Panc1 (cell line): Measurements from ENCODE around the gene DFFB. TPM values are rescaled to one million over a fixed set of nuclear protein-coding genes. Genes with fewer than 3 reads are reported as not detected.

Source experiments
- ATAC-seq: fragments of 200-7000 bp; cut with Tn5 transposase; 2 replicates; pipeline ENCODE4 v1.9.1; 2020; ENCODE audit warnings: mild to moderate bottlenecking, moderate library complexity
- BruUV-seq: library from RNA; stranded (reverse); fragments of 400-500 nt; replicated peaks from 2 replicates; lab custom pipeline; 2021; lab: Mats Ljungman, UMichigan
- CTCF ChIA-PET: fragments of 300-600 bp; sonication (Branson Sonifier 250); formaldehyde crosslinking; loops from one replicate; lab custom pipeline; 2022; ENCODE audit warnings: antibody characterized with exemption; lab: Charles Lee
- POLR2A ChIA-PET: fragments of 300-600 bp; sonication (Branson Sonifier 250); formaldehyde crosslinking; loops from one replicate; lab custom pipeline; 2022; ENCODE audit warnings: antibody characterized with exemption; lab: Charles Lee
- DNase-seq: peaks from one replicate; pipeline ENCODE4 v3.0.0-alpha.2; 2010; ENCODE audit warnings: low read depth, low spot score
- H3K27ac ChIP-seq: 2 replicates; pipeline ENCODE4 v1.5.1; 2011; ENCODE audit warnings: mild to moderate bottlenecking, low read length, inconsistent platforms
- H3K27me3 ChIP-seq: fragments of 200-500 bp; sonication (Bioruptor generic); 2 replicates; pipeline ENCODE4 v1.6.0; 2014; ENCODE audit warnings: low read length, inconsistent platforms; ENCODE audit not compliant: control insufficient read depth, insufficient read depth
- H3K36me3 ChIP-seq: fragments of 200-500 bp; sonication (Bioruptor generic); 2 replicates; pipeline ENCODE4 v1.5.1; 2014; ENCODE audit warnings: inconsistent platforms, mild to moderate bottlenecking, low read length, moderate library complexity; ENCODE audit not compliant: control insufficient read depth, insufficient read depth
- H3K4me1 ChIP-seq: 2 replicates; pipeline ENCODE4 v1.5.1; 2011; ENCODE audit warnings: inconsistent platforms, mild to moderate bottlenecking, low read length, moderate library complexity; ENCODE audit not compliant: control insufficient read depth, insufficient read depth
- H3K4me3 ChIP-seq, 2 experiments: 2 replicates each; pipeline ENCODE4 v1.5.1; 2011 to 2012; ENCODE audit warnings: low read depth in 2 of 2, low read length in 2 of 2, mild to moderate bottlenecking in 2 of 2, inconsistent platforms in 1 of 2, moderate library complexity in 1 of 2
- H3K9me3 ChIP-seq: fragments of 200-500 bp; sonication (Bioruptor generic); 2 replicates; pipeline ENCODE4 v1.5.1; 2014; ENCODE audit warnings: low read depth, mild to moderate bottlenecking, inconsistent platforms, low read length, moderate library complexity; ENCODE audit not compliant: control insufficient read depth, insufficient read depth
- CTCF ChIP-seq: fragments of 450-650 bp; IDR thresholded peaks from 2 replicates; pipeline ENCODE4 v1.5.1; 2017; ENCODE audit warnings: mild to moderate bottlenecking
- POLR2AphosphoS5 ChIP-seq: IDR thresholded peaks from 2 replicates; pipeline ENCODE4 v1.6.1; 2012; ENCODE audit warnings: mild to moderate bottlenecking, low read depth, low read length, moderate library complexity
- REST ChIP-seq, 2 experiments: IDR thresholded peaks; 2 replicates each; pipeline ENCODE4 v1.6.1; 2011 to 2012; ENCODE audit warnings: low read depth in 2 of 2, control low read depth in 1 of 2, low read length in 1 of 2, mild to moderate bottlenecking in 1 of 2, moderate library complexity in 1 of 2; ENCODE audit not compliant: insufficient read depth in 1 of 2
- SIN3A ChIP-seq: IDR thresholded peaks from 2 replicates; pipeline ENCODE4 v1.6.1; 2012; ENCODE audit warnings: low read depth, mild to moderate bottlenecking, low read length, moderate library complexity, borderline replicate concordance; ENCODE audit not compliant: insufficient read depth
- TCF7L2 ChIP-seq: IDR thresholded peaks from 2 replicates; pipeline ENCODE4 v1.6.1; 2011; ENCODE audit warnings: mild to moderate bottlenecking, low read depth, low read length, inconsistent platforms
- in situ Hi-C: cut with HindIII; loops from 2 replicates; pipeline ENCODE4 v1.10.0; 2016; ENCODE audit warnings: low sequenced_read_pairs, low pct_unique_long_range_greater_than_20kb
- intact Hi-C: fragments of 100-400 bp; cut with micrococcal nuclease; formaldehyde crosslinking; loops from one replicate; pipeline ENCODE4 v1.10.0; 2022; ENCODE audit not compliant: unreplicated experiment
- total RNA-seq: library from RNA; stranded (reverse); gene quantifications from one replicate; pipeline ENCODE4 v1.2.1, GENCODE V29; 2021; ENCODE audit not compliant: unreplicated experiment

The DFFB gene
- total RNA-seq, 1 experiment from 2014 or later, result 3.0 TPM

- Histone ChIP-seq H3K4me3 (no peak overlapping the region), H3K27me3 (no peaks in the 10 kb centered on the region), H3K27ac (no peak overlapping the region), H3K36me3 (no peaks in the 10 kb centered on the region), H3K4me1 (peaks cover 6% of the 10 kb centered on the region; the same call in 1 of the 2 replicates), H3K9me3 (no peaks in the 10 kb centered on the region)
- BruUV-seq, result no TSS peak
- no peak for ATAC-seq
- CTCF ChIA-PET, result no interaction called here
- DNase-seq, result no peak
- POLR2A ChIA-PET, result no interaction called here
- TF ChIP-seq POLR2AphosphoS5, result no peak
- TF ChIP-seq SIN3A, result no peak
- TF ChIP-seq REST (IDR thresholded peaks at IDR 0.05; ENCODE audit: insufficient read depth in 1 of 2, low read depth in 2 of 2, low read length in 1 of 2), result no peak
- TF ChIP-seq TCF7L2, result no peak
- TF ChIP-seq CTCF, result no peak
- intact Hi-C loops (loop anchor here (10.0 kb wide), 1 partner anchor 145 kb away; no protein-coding TSS in a partner anchor), in situ Hi-C loops (no loop called here)
Measured at GRCh38 chr1:3909615-3910014, 52.3 kb downstream of the DFFB start.

DNA sequence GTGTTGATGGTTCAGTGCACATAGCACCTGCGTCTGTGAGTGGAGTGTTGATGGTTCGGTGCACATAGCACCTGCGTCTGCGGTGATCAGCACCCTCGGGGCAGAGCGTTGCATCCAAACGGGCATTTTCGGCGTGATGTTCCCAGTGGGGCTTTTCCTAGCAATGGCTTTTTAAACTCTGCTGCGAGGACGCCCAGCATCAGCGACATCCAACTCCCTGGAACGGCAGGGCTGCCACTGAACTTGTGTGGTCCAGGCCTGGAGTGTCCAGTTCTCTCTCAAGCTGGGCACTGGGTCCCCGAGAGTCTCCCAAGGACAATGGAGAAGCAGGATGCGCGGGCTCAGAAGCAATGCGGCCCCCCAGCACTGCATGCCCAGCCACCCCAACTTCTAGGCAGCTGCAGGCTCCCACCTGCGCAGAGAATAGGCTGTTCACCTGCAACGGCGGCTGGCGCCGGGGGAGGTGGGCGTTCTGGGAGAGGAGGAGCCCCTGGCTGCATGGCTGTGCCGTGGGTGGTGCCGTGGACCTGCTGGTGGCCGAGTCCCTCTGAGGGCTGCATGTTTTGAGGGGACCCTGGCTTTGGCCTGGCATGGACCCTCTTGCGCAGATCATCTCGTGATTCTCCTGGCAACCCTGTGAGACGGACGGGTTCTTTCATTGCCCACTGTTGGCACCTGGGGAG lies 52.9 kb downstream of the DFFB start:
- Histone ChIP-seq H3K27me3 (no peaks in the 10 kb centered on the region), H3K4me1 (peaks cover 6% of the 10 kb centered on the region; the same call in 1 of the 2 replicates), H3K27ac (no peak overlapping the region), H3K36me3 (no peaks in the 10 kb centered on the region), H3K9me3 (no peaks in the 10 kb centered on the region), H3K4me3 (no peak overlapping the region)
- CTCF ChIA-PET, result no interaction called here
- no peak for TF ChIP-seq TCF7L2
- TF ChIP-seq REST (IDR thresholded peaks at IDR 0.05; ENCODE audit: insufficient read depth in 1 of 2, low read depth in 2 of 2, low read length in 1 of 2), result no peak
- no peak for TF ChIP-seq SIN3A
- TF ChIP-seq POLR2AphosphoS5, result no peak
- no peak for TF ChIP-seq CTCF
- intact Hi-C loops, result loop anchor here (10.0 kb wide), 1 partner anchor 145 kb away; no protein-coding TSS in a partner anchor
- in situ Hi-C loops, result no loop called here
- DNase-seq (no peak), ATAC-seq (peak; percentile 8; the same call in 1 of the 2 replicates)
- POLR2A ChIA-PET, result no interaction called here
- no TSS peak for BruUV-seq
